ENCODE measurements around the gene ELP5.

DNA sequence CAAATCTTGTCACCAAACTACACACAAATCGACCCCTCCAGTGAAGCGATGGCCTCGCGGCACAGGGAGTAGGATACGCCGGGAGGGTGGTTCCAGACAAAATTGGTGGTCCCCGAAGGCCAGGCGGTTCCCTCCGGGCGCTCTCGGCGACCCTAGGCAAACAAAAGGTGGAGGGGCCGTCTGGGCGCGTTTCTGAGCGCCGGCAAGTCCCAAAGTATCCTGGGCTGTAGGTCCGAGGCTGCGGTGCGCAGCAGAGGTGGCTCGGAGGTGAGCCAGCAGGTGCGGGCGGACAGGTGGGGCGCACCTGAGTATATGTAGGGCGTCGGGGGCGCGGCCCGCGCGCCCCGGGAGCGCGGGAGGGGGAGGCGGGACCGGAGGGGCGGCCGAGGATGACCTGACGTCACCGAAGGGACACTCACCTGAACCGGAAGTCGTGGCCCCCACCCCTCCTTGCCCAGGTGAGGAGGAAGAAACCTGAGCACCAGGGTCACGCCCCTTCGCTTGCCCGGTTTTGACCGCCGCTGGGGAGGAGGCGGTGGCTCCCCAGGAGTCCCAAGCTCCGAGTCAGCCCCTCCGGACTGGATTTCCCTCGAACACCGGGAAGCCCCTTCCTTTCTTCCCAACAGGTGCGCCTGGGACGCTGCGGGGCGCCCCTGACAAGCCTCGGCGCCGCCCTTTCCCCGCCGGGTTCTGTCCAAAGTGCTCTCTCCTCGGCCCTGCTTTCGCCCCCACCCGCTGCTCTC lies 10.3 kb downstream of the ELP5 start, which contains the start of gene CLDN7:
- TF ChIP-seq, protein P1, sequence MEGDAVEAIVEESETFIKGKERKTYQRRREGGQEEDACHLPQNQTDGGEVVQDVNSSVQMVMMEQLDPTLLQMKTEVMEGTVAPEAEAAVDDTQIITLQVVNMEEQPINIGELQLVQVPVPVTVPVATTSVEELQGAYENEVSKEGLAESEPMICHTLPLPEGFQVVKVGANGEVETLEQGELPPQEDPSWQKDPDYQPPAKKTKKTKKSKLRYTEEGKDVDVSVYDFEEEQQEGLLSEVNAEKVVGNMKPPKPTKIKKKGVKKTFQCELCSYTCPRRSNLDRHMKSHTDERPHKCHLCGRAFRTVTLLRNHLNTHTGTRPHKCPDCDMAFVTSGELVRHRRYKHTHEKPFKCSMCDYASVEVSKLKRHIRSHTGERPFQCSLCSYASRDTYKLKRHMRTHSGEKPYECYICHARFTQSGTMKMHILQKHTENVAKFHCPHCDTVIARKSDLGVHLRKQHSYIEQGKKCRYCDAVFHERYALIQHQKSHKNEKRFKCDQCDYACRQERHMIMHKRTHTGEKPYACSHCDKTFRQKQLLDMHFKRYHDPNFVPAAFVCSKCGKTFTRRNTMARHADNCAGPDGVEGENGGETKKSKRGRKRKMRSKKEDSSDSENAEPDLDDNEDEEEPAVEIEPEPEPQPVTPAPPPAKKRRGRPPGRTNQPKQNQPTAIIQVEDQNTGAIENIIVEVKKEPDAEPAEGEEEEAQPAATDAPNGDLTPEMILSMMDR (IDR thresholded peaks at IDR 0.05 in 4 of 5, conservative IDR thresholded peaks at IDR 0.05 in 1 of 5), result no peak
- TF ChIP-seq POLR2A (IDR thresholded peaks at IDR 0.05), result no peak

Data from gastrocnemius medialis (tissue), 4 donors.